ENCODE results near the gene BRDT.

DNA sequence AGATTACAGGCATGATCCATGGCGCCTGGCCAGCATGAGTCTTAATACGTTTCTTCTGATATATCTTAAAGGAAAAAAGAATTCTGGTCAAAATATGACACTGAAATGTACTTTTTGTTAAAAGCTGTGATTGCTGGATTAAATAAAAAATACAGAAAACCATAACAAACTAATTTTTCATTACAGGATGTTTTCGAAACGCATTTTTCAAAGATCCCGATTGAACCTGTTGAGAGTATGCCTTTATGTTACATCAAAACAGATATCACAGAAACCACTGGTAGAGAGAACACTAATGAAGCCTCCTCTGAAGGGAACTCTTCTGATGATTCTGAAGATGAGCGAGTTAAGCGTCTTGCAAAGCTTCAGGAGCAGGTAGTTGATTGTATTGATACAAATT is 30.2 kb downstream of the BRDT start:
- TF ChIP-seq, protein P1, sequence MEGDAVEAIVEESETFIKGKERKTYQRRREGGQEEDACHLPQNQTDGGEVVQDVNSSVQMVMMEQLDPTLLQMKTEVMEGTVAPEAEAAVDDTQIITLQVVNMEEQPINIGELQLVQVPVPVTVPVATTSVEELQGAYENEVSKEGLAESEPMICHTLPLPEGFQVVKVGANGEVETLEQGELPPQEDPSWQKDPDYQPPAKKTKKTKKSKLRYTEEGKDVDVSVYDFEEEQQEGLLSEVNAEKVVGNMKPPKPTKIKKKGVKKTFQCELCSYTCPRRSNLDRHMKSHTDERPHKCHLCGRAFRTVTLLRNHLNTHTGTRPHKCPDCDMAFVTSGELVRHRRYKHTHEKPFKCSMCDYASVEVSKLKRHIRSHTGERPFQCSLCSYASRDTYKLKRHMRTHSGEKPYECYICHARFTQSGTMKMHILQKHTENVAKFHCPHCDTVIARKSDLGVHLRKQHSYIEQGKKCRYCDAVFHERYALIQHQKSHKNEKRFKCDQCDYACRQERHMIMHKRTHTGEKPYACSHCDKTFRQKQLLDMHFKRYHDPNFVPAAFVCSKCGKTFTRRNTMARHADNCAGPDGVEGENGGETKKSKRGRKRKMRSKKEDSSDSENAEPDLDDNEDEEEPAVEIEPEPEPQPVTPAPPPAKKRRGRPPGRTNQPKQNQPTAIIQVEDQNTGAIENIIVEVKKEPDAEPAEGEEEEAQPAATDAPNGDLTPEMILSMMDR (IDR thresholded peaks at IDR 0.05), result no peak
- no peak for TF ChIP-seq POLR2AphosphoS5 (IDR thresholded peaks at IDR 0.05)
- TF ChIP-seq EP300 (IDR thresholded peaks at IDR 0.05), result no peak
- TF ChIP-seq POLR2A (IDR thresholded peaks at IDR 0.05), result no peak

Measured in stomach (tissue), 4 donors.